HepG2 (cell line): Measurements from ENCODE around the gene SERPIND1. TPM values are rescaled to one million over a fixed set of nuclear protein-coding genes. Genes with fewer than 3 reads are reported as not detected.

ENCODE experiments used
- AFF4 ChIP-seq: sonication (generic); formaldehyde crosslinking; IDR thresholded peaks from 2 replicates; pipeline ENCODE4 v1.4.0; 2020; ENCODE audit warnings: missing genetic modification reagents
- ARNTL ChIP-seq: sonication (generic); formaldehyde crosslinking; IDR thresholded peaks from 2 replicates; pipeline ENCODE4 v1.4.0; 2020; ENCODE audit warnings: mild to moderate bottlenecking, missing genetic modification reagents
- CREBL2 ChIP-seq: sonication (generic); formaldehyde crosslinking; IDR thresholded peaks from 2 replicates; pipeline ENCODE4 v1.8.1; 2023; ENCODE audit warnings: missing genetic modification reagents, mild to moderate bottlenecking, borderline replicate concordance
- CSRNP2 ChIP-seq: sonication (generic); formaldehyde crosslinking; conservative IDR thresholded peaks from 2 replicates; pipeline ENCODE4 v1.8.0; 2022; ENCODE audit warnings: low read depth, missing genetic modification reagents
- ELF4 ChIP-seq: sonication (generic); formaldehyde crosslinking; IDR thresholded peaks from 2 replicates; pipeline ENCODE4 v1.5.0; 2020; ENCODE audit warnings: missing genetic modification reagents, mild to moderate bottlenecking, moderate library complexity, borderline replicate concordance
- ESRRA ChIP-seq: sonication (generic); formaldehyde crosslinking; IDR thresholded peaks from 2 replicates; pipeline ENCODE4 v1.5.1; 2020; ENCODE audit warnings: mild to moderate bottlenecking, low read depth, missing genetic modification reagents
- FUBP1 ChIP-seq: sonication (generic); formaldehyde crosslinking; IDR thresholded peaks from 2 replicates; pipeline ENCODE4 v1.5.1; 2020; ENCODE audit warnings: missing genetic modification reagents, mild to moderate bottlenecking, borderline replicate concordance
- HNF4G ChIP-seq, 2 experiments: sonication (generic) in 1 of 2; formaldehyde crosslinking in 1 of 2; IDR thresholded peaks; 2 replicates each; pipeline versions ENCODE4 v1.4.0 to v1.6.1; 2011 to 2020; ENCODE audit warnings: borderline replicate concordance in 2 of 2, low read depth in 2 of 2, mild to moderate bottlenecking in 2 of 2, low read length in 1 of 2, missing genetic modification reagents in 1 of 2, moderate library complexity in 1 of 2
- HOXA7 ChIP-seq: sonication (generic); formaldehyde crosslinking; IDR thresholded peaks from 2 replicates; pipeline ENCODE4 v1.8.1; 2022; ENCODE audit warnings: mild to moderate bottlenecking, missing genetic modification reagents, moderate library complexity
- PRPF4 ChIP-seq: fragments of 200-400 bp; formaldehyde crosslinking; IDR thresholded peaks from 2 replicates; pipeline ENCODE4 v1.6.1; 2016; ENCODE audit warnings: low read length, low read depth; ENCODE audit not compliant: poor library complexity, severe bottlenecking
- RCOR2 ChIP-seq: IDR thresholded peaks from 2 replicates; pipeline ENCODE4 v1.6.1; 2016; ENCODE audit warnings: missing biosample characterization, missing genetic modification reagents
- REL ChIP-seq: sonication (generic); formaldehyde crosslinking; conservative IDR thresholded peaks from 2 replicates; pipeline ENCODE4 v1.8.0; 2022; ENCODE audit warnings: mild to moderate bottlenecking, missing genetic modification reagents, moderate library complexity
- SATB2 ChIP-seq: sonication (generic); formaldehyde crosslinking; IDR thresholded peaks from 2 replicates; pipeline ENCODE4 v1.5.0; 2020; ENCODE audit warnings: missing genetic modification reagents
- SNAPC2 ChIP-seq: sonication (generic); formaldehyde crosslinking; IDR thresholded peaks from 2 replicates; pipeline ENCODE4 v1.8.1; 2022; ENCODE audit warnings: mild to moderate bottlenecking, missing genetic modification reagents
- SYNCRIP ChIP-seq: fragments of 200-400 bp; formaldehyde crosslinking; IDR thresholded peaks from 2 replicates; pipeline ENCODE4 v1.6.1; 2018; ENCODE audit warnings: mild to moderate bottlenecking, low read depth, low read length; ENCODE audit not compliant: insufficient read depth
- WIZ ChIP-seq: sonication (generic); formaldehyde crosslinking; IDR thresholded peaks from 2 replicates; pipeline ENCODE4 v1.5.1; 2020; ENCODE audit warnings: mild to moderate bottlenecking, missing genetic modification reagents
- ZBTB33 ChIP-seq: sonication (generic); formaldehyde crosslinking; IDR thresholded peaks from 2 replicates; pipeline ENCODE4 v1.4.0; 2020; ENCODE audit warnings: missing genetic modification reagents
- ZNF10 ChIP-seq: sonication (generic); formaldehyde crosslinking; IDR thresholded peaks from 2 replicates; pipeline ENCODE4 v1.4.0; 2020; ENCODE audit warnings: mild to moderate bottlenecking, low read depth, missing genetic modification reagents, borderline replicate concordance
- ZNF468 ChIP-seq: sonication (generic); formaldehyde crosslinking; IDR thresholded peaks from 2 replicates; pipeline ENCODE4 v1.8.0; 2022; ENCODE audit warnings: mild to moderate bottlenecking, moderate library complexity, missing genetic modification reagents
- polyA plus RNA-seq, 8 experiments: library from polyadenylated mRNA; depleted of rRNA in 3 of 8; stranded (reverse) in 7 of 8; unstranded in 1 of 8; fragments of >200 nt; fragmentation: Illumina TruSeq in 4 of 8; extraction: Trizol in 4 of 8; gene quantifications; 2 replicates each; pipeline versions ENCODE4 v1.2.1 to v1.2.3, GENCODE V29; 2011 to 2016; ENCODE audit warnings: low read depth in 4 of 8, missing spikeins in 1 of 8, mixed read lengths in 1 of 8; ENCODE audit not compliant: insufficient read depth in 1 of 8
- total RNA-seq, 5 experiments: library from RNA; depleted of rRNA; stranded (reverse); fragments of >200 nt; fragmentation: Illumina TruSeq; extraction: Trizol; gene quantifications; 2 replicates each; pipeline ENCODE4 v1.2.3, GENCODE V29; 2016; ENCODE audit warnings: low read depth in 1 of 5

SERPIND1 gene
- total and polyA plus RNA-seq, 2 of the 13 experiments (the other 11 are each of a cell fraction or from before 2014, with no cell fraction given), result 111 to 350 TPM

- TF ChIP-seq CSRNP2 (CRISPR knock-in tag), result no peak
- no peak for TF ChIP-seq ESRRA
- no peak for TF ChIP-seq RCOR2 (CRISPR knock-in tag)
- TF ChIP-seq REL, result no peak
- no peak for TF ChIP-seq SNAPC2 (CRISPR knock-in tag)
- no peak for TF ChIP-seq ZNF468
- TF ChIP-seq PRPF4, result no peak
- 0 out of 2 replicates have a peak, but pooled peaks have one; percentile 56 for TF ChIP-seq AFF4 (CRISPR knock-in tag)
- TF ChIP-seq FUBP1, result no peak
- no peak for TF ChIP-seq ARNTL
- TF ChIP-seq ELF4 (CRISPR knock-in tag), result no peak
- no peak for TF ChIP-seq HOXA7
- TF ChIP-seq SYNCRIP, result no peak
- TF ChIP-seq HNF4G (IDR thresholded peaks at IDR 0.05; ENCODE audit: borderline replicate concordance, low read depth, low read length), result no peak; the same call in 1 of the 2 replicates
- peak; percentile 36; the same call in 1 of the 2 replicates for TF ChIP-seq HNF4G (CRISPR knock-in tag; IDR thresholded peaks at IDR 0.05; ENCODE audit: borderline replicate concordance, low read depth)
- TF ChIP-seq ZBTB33, result 0 out of 2 replicates have a peak, but pooled peaks have one; percentile 11
- no peak for TF ChIP-seq CREBL2 (CRISPR knock-in tag)
- TF ChIP-seq ZNF10 (CRISPR knock-in tag), result no peak
- no peak for TF ChIP-seq SATB2
- TF ChIP-seq WIZ (CRISPR knock-in tag), result no peak
These were observed 1.8 kb upstream of the SERPIND1 start (continued) for GRCh38 chr22:20771918-20772625.
